Thoracic aorta (tissue), 2 donors: Measurements from ENCODE around the gene CCDC88B. TPM values are rescaled to one million over a fixed set of nuclear protein-coding genes. Genes with fewer than 3 reads are reported as not detected.

Source experiments
- ATAC-seq: fragments of 150-250 bp; one replicate; pipeline ENCODE4 v1.8.0; 2017; ENCODE audit warnings: low read depth; ENCODE audit not compliant: insufficient number of reproducible peaks, low FRiP score
- DNase-seq: peaks from one replicate; pipeline ENCODE4 v3.0.0-alpha.2; 2020; ENCODE audit warnings: low spot score
- H3K27ac ChIP-seq, 2 donors: fragments of 200-600 bp; sonication (generic); 1 replicate in 1 of 2; 2 replicates in 1 of 2; pipeline ENCODE4 v1.5.1; 2016; ENCODE audit warnings: mild to moderate bottlenecking in 2 of 2, moderate library complexity in 2 of 2
- H3K27me3 ChIP-seq: fragments of 200-600 bp; sonication (generic); replicated peaks from 2 replicates; pipeline ENCODE4 v1.6.0; 2016; ENCODE audit warnings: mild to moderate bottlenecking; ENCODE audit not compliant: insufficient read depth
- H3K36me3 ChIP-seq: fragments of 200-600 bp; sonication (generic); one replicate; pipeline ENCODE4 v1.5.1; 2016
- H3K4me1 ChIP-seq, 2 donors: fragments of 200-600 bp; sonication (generic); 1 replicate in 1 of 2; 2 replicates in 1 of 2; pipeline versions ENCODE4 v1.5.1 to v1.6.0; 2016; ENCODE audit warnings: low read depth in 2 of 2, mild to moderate bottlenecking in 1 of 2; ENCODE audit not compliant: control insufficient read depth in 1 of 2
- H3K4me3 ChIP-seq: fragments of 200-600 bp; sonication (generic); 2 replicates; pipeline ENCODE4 v1.5.1; 2016; ENCODE audit warnings: mild to moderate bottlenecking
- H3K9me3 ChIP-seq: fragments of 200-600 bp; sonication (generic); 2 replicates; pipeline ENCODE4 v1.5.1; 2016
- CTCF ChIP-seq: fragments of 200-600 bp; sonication (generic); IDR thresholded peaks from one replicate; pipeline ENCODE4 v1.5.1; 2019; ENCODE audit warnings: antibody characterized with exemption
- total RNA-seq, 2 donors: library from RNA; depleted of rRNA; stranded (reverse); fragments of >200 nt; gene quantifications; one replicate each; pipeline versions ENCODE4 v1.1.0 to v1.2.3, GENCODE V29; 2016

The CCDC88B gene
- total RNA-seq, 2 donors from 2014 or later = 10.3 to 19.0 TPM

- H3K4me3 ChIP-seq = no peak overlapping the region
- H3K27me3 ChIP-seq = no peaks in the 10 kb centered on the region
- no peak overlapping the region for H3K27ac ChIP-seq
- no peaks in the 10 kb centered on the region for H3K36me3 ChIP-seq
- no peaks in the 10 kb centered on the region for H3K9me3 ChIP-seq
- DNase-seq (no peak), ATAC-seq (no peak)
- peaks cover 12 to 18% of the 10 kb centered on the region in 2 donors for H3K4me1 ChIP-seq
- no peak for TF ChIP-seq CTCF
Measured at GRCh38 chr11:64352995-64353714, 13.2 kb downstream of the CCDC88B start.

- Histone ChIP-seq H3K4me3 (no peak overlapping the region), H3K9me3 (no peaks in the 10 kb centered on the region), H3K27ac (no peak overlapping the region), H3K4me1 (peaks cover 16 to 24% of the 10 kb centered on the region in 2 donors), H3K27me3 (no peaks in the 10 kb centered on the region), H3K36me3 (no peaks in the 10 kb centered on the region)
- ATAC-seq (no peak), DNase-seq (no peak)
- TF ChIP-seq CTCF = no peak
Measured at GRCh38 chr11:64353715-64354506, 13.9 kb downstream of the CCDC88B start.

GRCh38 chr11:64355078-64355940, 15.3 kb downstream of the CCDC88B start:
- peak; percentile 56 for TF ChIP-seq CTCF
- Histone ChIP-seq H3K27ac (no peak overlapping the region), H3K9me3 (no peaks in the 10 kb centered on the region), H3K27me3 (no peaks in the 10 kb centered on the region), H3K4me3 (peak overlapping the region; percentile 70), H3K4me1 (peaks cover 26 to 34% of the 10 kb centered on the region in 2 donors), H3K36me3 (peaks cover under 1% of the 10 kb centered on the region)
- DNase-seq (peak; percentile 51), ATAC-seq (no peak)

- Histone ChIP-seq H3K36me3 (peaks cover 11% of the 10 kb centered on the region), H3K27me3 (no peaks in the 10 kb centered on the region), H3K27ac (no peak overlapping the region), H3K4me3 (no peak overlapping the region), H3K9me3 (no peaks in the 10 kb centered on the region), H3K4me1 (peaks cover 28 to 40% of the 10 kb centered on the region in 2 donors)
- DNase-seq (no peak), ATAC-seq (no peak)
- TF ChIP-seq CTCF = no peak
Measured at GRCh38 chr11:64356498-64357411, 16.8 kb downstream of the CCDC88B start.
